B cell (primary cell): Measurements from ENCODE around the gene NPTXR. TPM values are rescaled to one million over a fixed set of nuclear protein-coding genes. Genes with fewer than 3 reads are reported as not detected.

Source experiments
- ATAC-seq: fragments of 200-7000 bp; cut with Tn5 transposase; one replicate; pipeline ENCODE4 v1.10.0; 2021; ENCODE audit warnings: low read depth, mild to moderate bottlenecking, moderate number of reproducible peaks, moderate library complexity
- CTCF ChIA-PET: fragments of 350-600 bp; sonication (Branson Sonifier 250); formaldehyde crosslinking; loops from one replicate; lab custom pipeline; 2021; ENCODE audit warnings: antibody characterized with exemption, inconsistent platforms; lab: Charles Lee
- POLR2A ChIA-PET: fragments of 350-600 bp; sonication (Branson Sonifier 250); formaldehyde crosslinking; loops from one replicate; lab custom pipeline; 2021; ENCODE audit warnings: antibody characterized with exemption; lab: Charles Lee
- DNase-seq: peaks from one replicate; pipeline ENCODE4 v3.0.0; 2013
- H2AFZ ChIP-seq: 2 replicates; pipeline ENCODE4 v1.6.1; 2012; ENCODE audit warnings: mild to moderate bottlenecking, low read depth, low read length; ENCODE audit not compliant: insufficient read depth, poor library complexity, severe bottlenecking
- H3K27ac ChIP-seq, 2 donors: 1 replicate in 1 of 2; 2 replicates in 1 of 2; pipeline ENCODE4 v1.5.1; 2012 to 2013; ENCODE audit warnings: low read length in 2 of 2, mild to moderate bottlenecking in 2 of 2, moderate library complexity in 1 of 2
- H3K27me3 ChIP-seq, 4 experiments: fragments of 200-600 bp in 1 of 4; sonication (generic) in 1 of 4; replicated peaks in 1 of 4; 1 replicate in 2 of 4; 2 replicates in 2 of 4; pipeline versions ENCODE4 v1.6.1 to v1.7.0; 2013 to 2016; ENCODE audit warnings: low read length in 3 of 4, mild to moderate bottlenecking in 2 of 4, mixed read lengths in 1 of 4, moderate library complexity in 1 of 4; ENCODE audit not compliant: insufficient read depth in 4 of 4, control insufficient read depth in 3 of 4; ENCODE audit errors: control extremely low read depth in 1 of 4
- H3K36me3 ChIP-seq, 2 experiments: replicated peaks in 1 of 2; 1 replicate in 1 of 2; 2 replicates in 1 of 2; pipeline versions ENCODE4 v1.6.1 to v1.7.1; 2013; ENCODE audit warnings: low read length in 1 of 2; ENCODE audit not compliant: insufficient read depth in 2 of 2, control insufficient read depth in 1 of 2; ENCODE audit errors: control extremely low read depth in 1 of 2, extremely low read depth in 1 of 2
- H3K4me1 ChIP-seq, 2 donors: fragments of 200-600 bp in 1 of 2; sonication (generic) in 1 of 2; 1 replicate in 1 of 2; 2 replicates in 1 of 2; pipeline versions ENCODE4 v1.5.1 to v1.6.1; 2013 to 2017; ENCODE audit warnings: low read length in 2 of 2; ENCODE audit not compliant: control insufficient read depth in 2 of 2, insufficient read depth in 2 of 2
- H3K4me2 ChIP-seq: replicated peaks from 2 replicates; pipeline ENCODE3; 2012; ENCODE audit warnings: mild to moderate bottlenecking, low read depth, low read length; ENCODE audit not compliant: poor library complexity, severe bottlenecking
- H3K4me3 ChIP-seq, 5 experiments: fragments of 200-600 bp in 1 of 5; sonication (generic) in 1 of 5; 1 replicate in 3 of 5; 2 replicates in 2 of 5; pipeline versions ENCODE4 v1.5.1 to v1.7.0; 2011 to 2016; ENCODE audit warnings: low read length in 4 of 5, mild to moderate bottlenecking in 4 of 5, low read depth in 2 of 5, control low read depth in 1 of 5, moderate library complexity in 1 of 5; ENCODE audit not compliant: insufficient read depth in 1 of 5; ENCODE audit errors: control extremely low read depth in 1 of 5, extremely low read depth in 1 of 5
- H3K79me2 ChIP-seq: fragments of 200-600 bp; sonication (generic); one replicate; pipeline ENCODE4 v1.6.0; 2016; ENCODE audit warnings: low read length; ENCODE audit not compliant: control insufficient read depth, insufficient read depth
- H3K9ac ChIP-seq: fragments of 200-600 bp; sonication (generic); 2 replicates; pipeline ENCODE4 v1.6.1; 2017; ENCODE audit warnings: mild to moderate bottlenecking, low read length, moderate library complexity
- H3K9me3 ChIP-seq, 3 donors: one replicate each; pipeline versions ENCODE4 v1.6.1 to v1.7.1; 2013; ENCODE audit warnings: low read length in 2 of 3; ENCODE audit not compliant: control insufficient read depth in 2 of 3, insufficient read depth in 1 of 3; ENCODE audit errors: control extremely low read depth in 1 of 3
- H4K20me1 ChIP-seq: 2 replicates; pipeline ENCODE4 v1.6.0; 2012; ENCODE audit warnings: mild to moderate bottlenecking, low read length; ENCODE audit not compliant: insufficient read depth, control insufficient read depth, poor library complexity, severe bottlenecking
- H3K27ac Mint-ChIP-seq: one replicate; pipeline ENCODE4 v1.8.0; 2021; ENCODE audit warnings: mixed read lengths
- H3K27me3 Mint-ChIP-seq: one replicate; pipeline ENCODE4 v1.8.0; 2021; ENCODE audit warnings: mixed read lengths
- H3K4me1 Mint-ChIP-seq: one replicate; pipeline ENCODE4 v1.8.0; 2021; ENCODE audit warnings: mixed read lengths
- H3K4me3 Mint-ChIP-seq: one replicate; pipeline ENCODE4 v1.8.0; 2021; ENCODE audit warnings: mixed read lengths
- H3K9me3 Mint-ChIP-seq: one replicate; pipeline ENCODE4 v1.8.0; 2022; ENCODE audit warnings: mixed read lengths; ENCODE audit not compliant: insufficient read depth
- EZH2 ChIP-seq: IDR thresholded peaks from 2 replicates; pipeline ENCODE4 v1.6.1; 2012; ENCODE audit warnings: borderline replicate concordance, low read depth, mild to moderate bottlenecking, moderate library complexity, low read length; ENCODE audit not compliant: insufficient read depth, poor library complexity, severe bottlenecking
- WGBS: methylation state at CpG from one replicate; pipeline ENCODE4 v1.1.5; 2013; ENCODE audit warnings: missing lambda C conversion rate; ENCODE audit not compliant: insufficient coverage; 5-methylcytosine and 5-hydroxymethylcytosine counted together
- intact Hi-C: fragments of 100-400 bp; cut with micrococcal nuclease; formaldehyde crosslinking; loops from one replicate; pipeline ENCODE4 v1.10.0; 2022
- polyA plus RNA-seq: library from polyadenylated mRNA; depleted of rRNA; stranded (reverse); fragments of >200 nt; gene quantifications from 2 replicates; pipeline ENCODE4 v1.2.3, GENCODE V29; 2012
- total RNA-seq, 2 donors: library from RNA; stranded (reverse); fragments of 120-200 nt in 1 of 2; gene quantifications; 1 replicate in 1 of 2; 2 replicates in 1 of 2; pipeline versions ENCODE4 v1.2.3 to v1.2.4, GENCODE V29; 2013 to 2022
- TF ChIP-seq, protein P1 (sequence below): fragments of 200-600 bp; IDR thresholded peaks from one replicate; pipeline ENCODE4 v1.8.0; 2022; ENCODE audit warnings: antibody characterized with exemption, mild to moderate bottlenecking

Gene NPTXR
- total and polyA plus RNA-seq, 2 donors (not counting 1 experiment from before 2014, with no cell fraction given) = 0.16 to 0.71 TPM

- ChIA-PET CTCF (interaction anchor here (1.3 kb wide), 1 partner anchor 8 kb away, joined by 4 read pairs; no protein-coding TSS in a partner anchor), POLR2A (no interaction called here)
- Histone ChIP-seq H3K9me3 (peaks cover 0 to 11% (median 0%) of the 10 kb centered on the region in 3 donors), H3K4me1 (no peaks in the 10 kb centered on the region), H3K27me3 (no peaks in the 10 kb centered on the region), H3K36me3 (no peaks in the 10 kb centered on the region), H3K4me2 (no peak overlapping the region), H2AFZ (no peak overlapping the region), H3K27ac (no peak overlapping the region), H3K4me3 (no peak overlapping the region), H4K20me1 (no peaks in the 10 kb centered on the region), H3K79me2 (no peaks in the 10 kb centered on the region), H3K9ac (no peak overlapping the region)
- no peaks in the 10 kb centered on the region for H3K9me3 Mint-ChIP-seq
- no peak for DNase-seq
- H3K4me1 Mint-ChIP-seq = no peaks in the 10 kb centered on the region
- intact Hi-C loops = no loop called here
- H3K4me3 Mint-ChIP-seq = no peak overlapping the region
- TF ChIP-seq, protein P1, sequence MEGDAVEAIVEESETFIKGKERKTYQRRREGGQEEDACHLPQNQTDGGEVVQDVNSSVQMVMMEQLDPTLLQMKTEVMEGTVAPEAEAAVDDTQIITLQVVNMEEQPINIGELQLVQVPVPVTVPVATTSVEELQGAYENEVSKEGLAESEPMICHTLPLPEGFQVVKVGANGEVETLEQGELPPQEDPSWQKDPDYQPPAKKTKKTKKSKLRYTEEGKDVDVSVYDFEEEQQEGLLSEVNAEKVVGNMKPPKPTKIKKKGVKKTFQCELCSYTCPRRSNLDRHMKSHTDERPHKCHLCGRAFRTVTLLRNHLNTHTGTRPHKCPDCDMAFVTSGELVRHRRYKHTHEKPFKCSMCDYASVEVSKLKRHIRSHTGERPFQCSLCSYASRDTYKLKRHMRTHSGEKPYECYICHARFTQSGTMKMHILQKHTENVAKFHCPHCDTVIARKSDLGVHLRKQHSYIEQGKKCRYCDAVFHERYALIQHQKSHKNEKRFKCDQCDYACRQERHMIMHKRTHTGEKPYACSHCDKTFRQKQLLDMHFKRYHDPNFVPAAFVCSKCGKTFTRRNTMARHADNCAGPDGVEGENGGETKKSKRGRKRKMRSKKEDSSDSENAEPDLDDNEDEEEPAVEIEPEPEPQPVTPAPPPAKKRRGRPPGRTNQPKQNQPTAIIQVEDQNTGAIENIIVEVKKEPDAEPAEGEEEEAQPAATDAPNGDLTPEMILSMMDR = no peak
- TF ChIP-seq EZH2 = no peak
- 92% methylated on average over 7 of the region's 10 CpGs for WGBS
- H3K27ac Mint-ChIP-seq = no peak overlapping the region
- no peak for ATAC-seq
- H3K27me3 Mint-ChIP-seq = peaks cover 14% of the 10 kb centered on the region
Measured at GRCh38 chr22:38828616-38829205, 15.1 kb downstream of the NPTXR start.

DNA sequence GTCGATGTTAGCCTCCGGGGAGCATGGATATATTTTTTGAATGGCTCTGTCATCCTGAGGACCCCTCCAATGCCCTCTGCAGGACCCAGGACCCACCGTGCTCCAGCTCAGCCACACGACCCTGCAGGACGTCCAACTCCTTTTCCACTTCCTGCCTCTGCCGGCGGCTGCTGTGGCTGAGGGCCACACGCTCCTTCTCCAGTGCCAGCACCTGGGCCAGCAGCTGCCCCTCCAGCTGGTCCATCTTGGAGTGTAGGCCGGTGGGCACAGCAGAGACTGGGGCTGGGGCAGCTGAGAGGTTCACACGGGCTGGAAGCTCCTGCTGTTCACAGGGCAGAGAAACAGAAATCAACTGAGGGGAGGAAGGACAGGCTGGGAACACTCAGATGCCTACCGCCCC, 15.6 kb downstream of the NPTXR start:
- no peak for DNase-seq
- no peak overlapping the region for H2AFZ ChIP-seq
- no peak overlapping the region for H3K4me2 ChIP-seq
- POLR2A ChIA-PET = no interaction called here
- no peaks in the 10 kb centered on the region for H3K79me2 ChIP-seq
- WGBS = 86% methylated on average over 11 of the region's 11 CpGs
- Mint-ChIP-seq H3K27me3 (peaks cover 16% of the 10 kb centered on the region), H3K9me3 (no peaks in the 10 kb centered on the region), H3K4me3 (no peak overlapping the region), H3K4me1 (no peaks in the 10 kb centered on the region), H3K27ac (no peak overlapping the region)
- peaks cover 0 to 11% (median 0%) of the 10 kb centered on the region in 3 donors for H3K9me3 ChIP-seq
- intact Hi-C loops = no loop called here
- H3K9ac ChIP-seq = no peak overlapping the region
- no peak overlapping the region for H3K4me3 ChIP-seq
- no peaks in the 10 kb centered on the region for H3K36me3 ChIP-seq
- no peak overlapping the region for H3K27ac ChIP-seq
- TF ChIP-seq, protein P1 = no peak
- TF ChIP-seq EZH2 = no peak
- H4K20me1 ChIP-seq = no peaks in the 10 kb centered on the region
- CTCF ChIA-PET = no interaction called here
- H3K27me3 ChIP-seq = no peaks in the 10 kb centered on the region
- H3K4me1 ChIP-seq = no peaks in the 10 kb centered on the region
- no peak for ATAC-seq
